ENCODE results near the gene CHERP.
"Not testable (repeated sequence)": the region's sequence is repeated elsewhere in the genome, so short reads cannot be mapped to it uniquely, and the experiment has no call there.

CHERP gene

GRCh38 chr19:16576690-16577530 lies 34.7 kb upstream of the CHERP start:
- no peak for DNase-seq (ENCODE audit: extremely low read depth in 1 of 2, low read depth in 1 of 2)

- DNase-seq (ENCODE audit: extremely low read depth in 1 of 2, low read depth in 1 of 2), result no peak
These were observed 33.8 kb upstream of the CHERP start for GRCh38 chr19:16575861-16576689.

DNA sequence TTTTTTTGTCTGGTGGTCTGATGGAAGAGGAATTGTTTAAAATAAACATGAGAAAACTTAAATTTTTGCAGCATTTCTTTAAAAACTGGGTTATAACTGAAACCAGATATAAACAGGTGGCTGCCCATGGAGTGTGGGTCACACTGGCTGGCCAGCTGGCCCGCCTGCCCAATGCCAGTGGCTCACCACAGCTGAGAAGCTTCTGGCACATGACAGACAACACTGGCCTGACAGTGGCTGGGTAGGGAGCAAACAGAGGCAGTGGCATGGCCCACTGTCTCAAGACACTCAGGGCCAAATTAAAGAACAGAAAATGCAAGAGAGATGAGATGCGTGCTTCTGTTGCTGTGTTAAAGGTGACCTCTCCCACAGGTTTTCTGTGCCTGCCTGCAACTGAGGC lies 33.0 kb upstream of the CHERP start:
- DNase-seq (ENCODE audit: extremely low read depth in 1 of 2, low read depth in 1 of 2), result no peak

- DNase-seq (ENCODE audit: extremely low read depth in 1 of 2, low read depth in 1 of 2), result no peak
These were observed 31.7 kb upstream of the CHERP start for GRCh38 chr19:16573925-16574324.

GRCh38 chr19:16573296-16573695 lies 31.1 kb upstream of the CHERP start:
- no peak for DNase-seq (ENCODE audit: extremely low read depth in 1 of 2, low read depth in 1 of 2)

DNA sequence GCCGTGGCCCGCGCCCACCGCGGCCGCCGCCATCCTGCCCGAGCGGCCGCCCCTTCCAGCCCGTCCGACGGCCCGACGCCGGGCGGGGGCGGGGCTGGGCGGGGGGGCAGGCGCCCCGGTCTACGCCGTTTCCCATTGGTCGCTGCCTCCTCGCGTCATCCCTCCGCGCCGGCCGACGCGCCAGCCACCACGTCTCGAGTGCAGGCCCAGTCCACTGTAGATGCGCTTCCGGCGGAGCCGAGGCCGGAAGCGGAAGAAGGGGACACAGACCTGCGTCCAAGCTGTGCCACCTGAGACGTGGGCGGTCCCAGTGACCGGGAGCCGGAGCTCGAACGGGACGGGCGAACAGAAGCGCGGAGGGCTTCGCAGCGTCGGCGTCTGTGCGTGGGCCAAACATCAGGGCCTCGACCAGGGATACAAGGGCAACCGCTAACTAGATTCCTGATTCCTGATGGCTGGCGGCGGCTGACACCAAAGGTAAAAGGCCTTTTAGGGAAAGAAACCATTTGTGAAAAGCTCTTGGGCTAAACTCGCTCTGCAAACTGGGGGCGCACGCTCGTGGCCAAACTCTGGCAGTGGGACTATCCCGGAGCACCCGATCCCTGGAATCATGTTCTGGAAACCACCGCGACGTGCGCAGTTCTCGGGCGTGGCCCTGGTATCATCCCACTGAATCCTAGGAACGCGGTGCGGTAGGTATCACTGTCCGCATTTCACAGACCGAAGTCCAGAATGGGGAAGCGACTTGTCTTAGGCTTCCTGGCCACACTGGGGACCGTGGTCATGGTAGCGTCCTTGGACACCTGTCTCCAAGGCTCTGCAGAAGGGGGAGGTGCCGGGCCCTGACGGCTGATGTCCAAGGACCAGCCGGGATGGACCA lies 30.3 kb upstream of the CHERP start, which contains the start of gene SLC35E1:
Gene SLC35E1, minus strand, starts transcription at position 84 of the 880 bp plus-strand sequence. Its CDS starts 51 bp downstream, at position 33.
- DNase-seq (ENCODE audit: extremely low read depth in 1 of 2, low read depth in 1 of 2), result peak; percentile 63 to 85

- no peak for DNase-seq (ENCODE audit: extremely low read depth in 1 of 2, low read depth in 1 of 2)
These were observed 29.6 kb upstream of the CHERP start for GRCh38 chr19:16571822-16572331.

GRCh38 chr19:16571283-16571682 lies 29.0 kb upstream of the CHERP start:
- no peak for DNase-seq (ENCODE audit: extremely low read depth in 1 of 2, low read depth in 1 of 2)

- DNase-seq (ENCODE audit: extremely low read depth in 1 of 2, low read depth in 1 of 2), result no peak
These were observed 27.5 kb upstream of the CHERP start for GRCh38 chr19:16569609-16570320.

DNA sequence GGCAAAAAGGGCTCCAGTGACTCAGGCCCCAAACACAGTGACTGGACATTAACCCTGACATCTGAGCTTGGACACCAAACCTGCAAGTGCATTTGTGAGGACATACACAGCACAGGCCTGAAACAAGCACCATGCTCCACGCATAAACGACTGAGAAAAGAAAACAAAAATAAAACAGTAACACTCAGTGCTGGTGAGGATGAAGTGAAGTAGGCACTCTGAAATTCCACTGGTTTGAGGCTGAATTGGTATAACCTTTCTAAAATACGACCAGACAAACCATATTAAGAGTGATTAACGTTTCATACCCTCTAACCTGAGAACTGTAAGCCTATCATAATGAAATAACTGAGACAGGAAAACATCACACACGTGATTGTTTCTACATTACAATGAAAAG lies 24.5 kb upstream of the CHERP start:
- no peak for DNase-seq (ENCODE audit: extremely low read depth in 1 of 2, low read depth in 1 of 2)

- peak; percentile 61 to 65 for DNase-seq (ENCODE audit: extremely low read depth in 1 of 2, low read depth in 1 of 2)
These were observed 23.9 kb upstream of the CHERP start for GRCh38 chr19:16566161-16566560.

DNA sequence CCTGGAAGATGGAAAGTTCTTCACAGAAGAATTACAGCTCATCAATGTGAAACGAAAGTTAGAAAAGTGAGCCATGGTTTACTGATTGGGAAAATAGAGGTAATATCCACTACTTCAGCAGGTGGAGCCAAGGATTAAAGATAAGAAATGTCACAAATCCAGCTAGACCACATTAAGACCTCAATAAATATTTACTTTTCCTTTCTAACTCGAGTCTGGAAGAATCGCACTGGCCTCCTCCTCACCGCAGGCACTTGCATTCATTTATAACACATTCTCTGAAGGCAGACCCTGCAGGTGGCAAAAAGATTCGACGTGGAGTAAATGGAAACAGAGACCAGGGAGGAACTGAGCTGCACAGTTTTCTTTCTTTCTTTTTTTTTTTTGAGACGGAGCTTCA lies 22.6 kb upstream of the CHERP start:
- no peak for DNase-seq (ENCODE audit: extremely low read depth in 1 of 2, low read depth in 1 of 2)

GRCh38 chr19:16562608-16563025 lies 20.4 kb upstream of the CHERP start:
- no peak for DNase-seq (ENCODE audit: extremely low read depth in 1 of 2, low read depth in 1 of 2)

GRCh38 chr19:16561382-16561781 lies 19.1 kb upstream of the CHERP start:
- DNase-seq (ENCODE audit: extremely low read depth in 1 of 2, low read depth in 1 of 2), result no peak

- no peak for DNase-seq (ENCODE audit: extremely low read depth in 1 of 2, low read depth in 1 of 2)
These were observed 17.6 kb upstream of the CHERP start for GRCh38 chr19:16559780-16560276.

DNA sequence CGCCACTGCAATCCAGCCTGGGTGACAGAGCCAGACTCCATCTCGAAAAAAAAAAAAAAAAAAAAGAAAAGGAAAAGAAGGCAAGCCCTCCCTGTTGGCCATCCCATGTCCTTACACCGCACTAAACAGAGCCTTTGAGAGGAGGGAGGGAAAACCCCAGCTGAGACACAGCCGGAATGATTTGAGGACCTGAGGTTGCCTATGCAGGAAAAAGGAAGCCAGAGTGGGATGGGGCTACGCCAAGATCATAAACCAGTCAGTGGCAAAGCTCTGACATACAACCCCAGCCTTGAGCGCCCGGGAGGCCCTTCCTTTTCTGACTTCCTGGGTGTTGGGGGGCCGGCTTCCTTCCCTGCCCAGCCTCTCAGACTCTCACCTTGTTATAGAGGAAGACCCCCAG lies 12.5 kb upstream of the CHERP start:
- DNase-seq (ENCODE audit: extremely low read depth in 1 of 2, low read depth in 1 of 2), result no peak

DNA sequence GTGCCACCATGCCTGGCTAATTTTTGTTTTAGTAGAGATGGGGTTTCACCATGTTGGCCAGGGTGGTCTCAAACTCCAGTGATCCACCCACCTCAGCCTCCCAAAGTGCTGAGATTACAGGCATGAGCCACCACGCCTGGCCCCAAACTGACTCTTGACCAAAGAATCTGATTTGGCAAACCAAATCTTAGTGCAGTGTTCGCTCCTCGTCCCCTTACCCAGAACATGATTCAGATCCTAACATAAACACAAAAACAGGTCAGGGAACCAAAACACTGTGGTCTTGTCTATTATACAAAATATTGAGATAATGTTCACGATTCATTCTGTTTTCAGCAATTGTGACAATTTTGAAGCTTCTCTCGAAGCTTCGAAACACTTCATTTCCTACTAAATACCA lies 9.7 kb upstream of the CHERP start:
- DNase-seq (ENCODE audit: extremely low read depth in 1 of 2, low read depth in 1 of 2), result not testable (repeated sequence)

GRCh38 chr19:16548956-16549355 lies 6.7 kb upstream of the CHERP start:
- no peak for DNase-seq (ENCODE audit: extremely low read depth in 1 of 2, low read depth in 1 of 2)

- DNase-seq (ENCODE audit: extremely low read depth in 1 of 2, low read depth in 1 of 2), result no peak
These were observed 2.4 kb upstream of the CHERP start for GRCh38 chr19:16544473-16545231.

Data from activated CD8-positive, alpha-beta memory T cell treated with anti-CD3 and anti-CD28 coated beads for 1 hour (primary cell).